HG03378 (cell line): ENCODE data around the gene OGFRL1.

Source experiments
- ATAC-seq: cut with Tn5 transposase; IDR thresholded peaks from one replicate; pipeline ENCODE4 v1.9.1; 2021; ENCODE audit warnings: mild to moderate bottlenecking, moderate library complexity; ENCODE audit not compliant: unreplicated experiment

Gene OGFRL1

DNA sequence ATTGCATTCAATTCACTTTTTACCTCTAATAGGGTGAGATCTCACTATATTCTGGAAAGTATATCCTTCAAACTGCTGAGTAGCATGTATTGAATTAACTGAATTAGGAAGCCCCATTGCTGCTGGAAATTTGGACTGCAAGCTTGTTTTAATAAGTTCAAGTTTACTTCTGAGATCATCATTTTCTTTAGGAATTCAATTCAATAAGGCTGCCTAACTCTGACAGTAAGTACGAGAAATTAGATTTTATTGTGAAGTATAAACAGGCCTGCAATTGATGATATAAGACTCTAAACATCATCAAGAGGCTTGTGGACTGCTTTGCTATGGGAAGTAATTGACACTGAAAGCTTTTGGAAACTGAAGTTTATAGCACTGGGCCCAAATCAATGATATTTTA lies 44.4 kb downstream of the OGFRL1 start:
- ATAC-seq: no peak

- ATAC-seq: no peak
Observed at GRCh38 chr6:71333697-71334096, 45.1 kb downstream of the OGFRL1 start.

- ATAC-seq: no peak
Observed at GRCh38 chr6:71334768-71335167, 46.2 kb downstream of the OGFRL1 start.

GRCh38 chr6:71335544-71335943 lies 46.9 kb downstream of the OGFRL1 start:
- no peak for ATAC-seq

GRCh38 chr6:71336901-71337300 lies 48.3 kb downstream of the OGFRL1 start:
- ATAC-seq: no peak

- no peak for ATAC-seq
Observed at GRCh38 chr6:71338540-71339316, 50.1 kb downstream of the OGFRL1 start.

GRCh38 chr6:71342772-71343171 lies 54.2 kb downstream of the OGFRL1 start:
- no peak for ATAC-seq

DNA sequence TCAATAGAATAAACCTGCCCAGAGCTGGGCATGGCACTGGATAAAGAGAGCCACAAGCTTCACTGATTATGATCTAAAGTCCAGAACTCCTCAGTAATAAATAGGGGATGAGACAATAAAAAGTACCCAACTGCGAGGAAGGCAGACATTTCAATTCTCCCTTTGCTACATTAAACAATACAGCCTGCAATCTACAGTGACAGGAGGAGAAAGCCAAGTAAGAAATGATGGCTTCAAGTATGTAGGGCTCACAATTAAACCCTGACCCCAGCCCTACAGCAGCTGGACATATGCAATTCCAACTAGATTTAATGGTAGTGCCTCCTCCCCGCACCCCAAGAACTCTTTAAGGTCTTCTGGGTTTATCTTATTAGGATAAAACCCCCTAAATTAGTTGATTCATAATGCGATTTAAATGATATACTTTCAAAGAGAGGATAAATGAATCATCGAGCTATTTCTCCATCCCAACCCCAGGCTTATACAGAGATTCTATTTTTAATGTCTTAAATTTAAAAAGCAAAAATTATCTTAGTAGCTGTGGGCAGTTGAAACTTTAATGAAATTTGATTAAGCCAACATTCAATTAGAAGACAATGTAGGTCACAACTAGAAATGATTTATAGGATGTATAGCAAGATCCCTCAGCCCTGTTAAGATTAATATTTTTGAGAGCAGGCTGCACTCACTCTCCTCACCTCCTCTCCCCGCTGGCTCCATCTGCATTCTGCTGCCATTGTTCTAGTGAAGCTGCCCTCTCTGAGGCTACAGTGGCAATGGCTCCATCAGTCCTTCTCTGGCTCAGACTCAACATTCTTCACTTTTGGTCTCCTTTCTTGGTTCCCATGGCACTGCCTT lies 57.1 kb downstream of the OGFRL1 start:
- ATAC-seq: no peak

DNA sequence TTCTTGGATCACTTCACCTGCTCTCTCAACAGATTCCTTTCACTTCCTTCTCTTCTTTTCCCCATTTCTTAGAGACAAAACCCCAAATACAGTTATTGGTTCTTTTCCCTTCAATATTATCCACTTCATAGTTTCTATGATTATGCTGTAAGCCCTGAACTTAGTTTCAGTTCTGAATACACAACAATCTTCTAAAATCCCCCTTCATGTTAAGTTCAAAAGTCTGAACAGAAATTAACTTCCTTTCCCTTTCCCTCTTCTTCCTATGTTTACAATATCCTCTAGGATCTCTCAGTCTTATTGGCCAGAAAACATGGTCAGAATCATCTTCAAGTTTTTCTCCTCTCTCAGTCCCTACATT lies 57.7 kb downstream of the OGFRL1 start:
- ATAC-seq: no peak

DNA sequence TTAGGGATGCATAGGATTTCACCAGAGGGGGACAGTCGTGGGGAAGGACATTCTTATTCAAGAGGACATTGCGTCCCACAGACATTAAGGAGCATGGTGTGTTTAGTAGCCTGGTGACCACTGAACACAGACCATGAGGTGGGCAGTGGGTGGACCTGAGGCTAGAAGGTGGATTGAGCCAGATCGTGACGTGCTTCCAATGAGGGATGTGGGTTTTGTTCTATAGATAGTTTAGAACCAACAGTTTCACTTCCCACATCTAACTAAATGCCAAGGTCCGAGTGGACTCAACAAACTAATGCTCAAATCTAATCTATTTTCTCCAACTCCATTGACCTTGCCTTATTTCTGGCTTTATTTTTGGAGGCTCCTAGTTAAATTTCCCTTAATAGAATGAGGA lies 58.5 kb downstream of the OGFRL1 start:
- peak; percentile 49 for ATAC-seq

DNA sequence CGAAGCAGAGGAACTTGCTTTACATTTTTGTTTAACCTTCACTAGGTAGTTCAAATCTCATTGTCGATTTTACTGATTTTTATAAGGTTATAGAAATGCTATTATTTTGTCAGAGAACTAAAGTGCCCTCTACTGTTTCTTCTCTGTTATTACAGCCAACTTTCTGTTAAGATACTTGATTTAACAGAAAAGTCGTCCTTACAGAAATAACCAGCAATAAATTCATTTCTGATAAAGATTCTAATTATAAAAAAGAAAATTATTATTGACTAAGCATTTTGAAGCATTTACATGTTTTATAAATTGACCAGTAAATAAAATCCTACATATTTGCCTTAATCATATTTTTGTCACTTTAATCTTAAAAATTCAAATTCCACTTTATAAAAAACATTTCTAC lies 60.8 kb downstream of the OGFRL1 start:
- no peak for ATAC-seq

GRCh38 chr6:71349976-71350615 lies 61.5 kb downstream of the OGFRL1 start:
- no peak for ATAC-seq

GRCh38 chr6:71351190-71351589 lies 62.6 kb downstream of the OGFRL1 start:
- no peak for ATAC-seq
